ENCODE measurements around the gene VASP.

DNA sequence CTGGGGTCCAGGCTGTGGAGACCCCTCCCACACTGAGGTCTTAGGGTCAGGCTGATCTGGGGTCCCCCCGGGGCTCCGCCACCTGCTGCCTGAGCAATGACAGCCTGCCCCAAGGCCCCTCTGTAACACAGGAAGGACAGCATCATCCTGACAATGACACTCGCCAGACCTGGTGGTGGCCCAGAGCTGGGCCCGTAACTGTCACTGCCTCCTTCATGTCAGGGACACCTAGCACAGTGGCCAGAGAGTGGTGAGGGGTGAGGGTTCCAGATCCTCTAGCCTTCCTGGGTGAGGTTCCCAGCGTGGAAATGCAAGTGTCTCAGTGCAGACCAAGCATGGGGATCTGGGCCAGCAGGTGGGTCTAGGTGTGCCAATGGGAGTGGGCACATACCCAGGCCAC, 49.6 kb downstream of the VASP start:
- TF ChIP-seq, protein P1, sequence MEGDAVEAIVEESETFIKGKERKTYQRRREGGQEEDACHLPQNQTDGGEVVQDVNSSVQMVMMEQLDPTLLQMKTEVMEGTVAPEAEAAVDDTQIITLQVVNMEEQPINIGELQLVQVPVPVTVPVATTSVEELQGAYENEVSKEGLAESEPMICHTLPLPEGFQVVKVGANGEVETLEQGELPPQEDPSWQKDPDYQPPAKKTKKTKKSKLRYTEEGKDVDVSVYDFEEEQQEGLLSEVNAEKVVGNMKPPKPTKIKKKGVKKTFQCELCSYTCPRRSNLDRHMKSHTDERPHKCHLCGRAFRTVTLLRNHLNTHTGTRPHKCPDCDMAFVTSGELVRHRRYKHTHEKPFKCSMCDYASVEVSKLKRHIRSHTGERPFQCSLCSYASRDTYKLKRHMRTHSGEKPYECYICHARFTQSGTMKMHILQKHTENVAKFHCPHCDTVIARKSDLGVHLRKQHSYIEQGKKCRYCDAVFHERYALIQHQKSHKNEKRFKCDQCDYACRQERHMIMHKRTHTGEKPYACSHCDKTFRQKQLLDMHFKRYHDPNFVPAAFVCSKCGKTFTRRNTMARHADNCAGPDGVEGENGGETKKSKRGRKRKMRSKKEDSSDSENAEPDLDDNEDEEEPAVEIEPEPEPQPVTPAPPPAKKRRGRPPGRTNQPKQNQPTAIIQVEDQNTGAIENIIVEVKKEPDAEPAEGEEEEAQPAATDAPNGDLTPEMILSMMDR (IDR thresholded peaks at IDR 0.05), result no peak
- TF ChIP-seq POLR2A (IDR thresholded peaks at IDR 0.05) (no peak), EP300 (IDR thresholded peaks at IDR 0.05) (no peak), POLR2AphosphoS5 (IDR thresholded peaks at IDR 0.05) (no peak)

All from gastroesophageal sphincter (tissue), 3 donors.